HepG2 (cell line): ENCODE measurements around the gene INHBB. TPM values are rescaled to one million over a fixed set of nuclear protein-coding genes. Genes with fewer than 3 reads are reported as not detected.

Experiments
- AFF4 ChIP-seq: sonication (generic); formaldehyde crosslinking; IDR thresholded peaks from 2 replicates; pipeline ENCODE4 v1.4.0; 2020; ENCODE audit warnings: missing genetic modification reagents
- DPF2 ChIP-seq: sonication (generic); formaldehyde crosslinking; IDR thresholded peaks from 2 replicates; pipeline ENCODE4 v1.4.0; 2020; ENCODE audit warnings: mild to moderate bottlenecking, low read depth, missing genetic modification reagents, borderline replicate concordance
- ESRRA ChIP-seq: sonication (generic); formaldehyde crosslinking; IDR thresholded peaks from 2 replicates; pipeline ENCODE4 v1.5.1; 2020; ENCODE audit warnings: mild to moderate bottlenecking, low read depth, missing genetic modification reagents
- FOXP4 ChIP-seq: sonication (generic); formaldehyde crosslinking; IDR thresholded peaks from 2 replicates; pipeline ENCODE4 v1.4.0; 2020; ENCODE audit warnings: missing genetic modification reagents
- GATAD2A ChIP-seq: IDR thresholded peaks from 2 replicates; pipeline ENCODE4 v1.6.1; 2016
- IRF1 ChIP-seq: sonication (generic); formaldehyde crosslinking; IDR thresholded peaks from 2 replicates; pipeline ENCODE4 v1.4.0; 2020; ENCODE audit warnings: low read depth, mild to moderate bottlenecking, missing genetic modification reagents
- ISL2 ChIP-seq: sonication (generic); formaldehyde crosslinking; IDR thresholded peaks from 2 replicates; pipeline ENCODE4 v1.5.0; 2020; ENCODE audit warnings: missing genetic modification reagents
- LRRFIP1 ChIP-seq: sonication (generic); formaldehyde crosslinking; conservative IDR thresholded peaks from 2 replicates; pipeline ENCODE4 v1.4.0; 2020; ENCODE audit warnings: missing genetic modification reagents
- MAFF ChIP-seq: IDR thresholded peaks from 2 replicates; pipeline ENCODE4 v1.6.1; 2011; ENCODE audit warnings: low read depth, low read length, improper control_type of control experiment
- NPAS2 ChIP-seq: sonication (generic); formaldehyde crosslinking; IDR thresholded peaks from 2 replicates; pipeline ENCODE4 v1.8.0; 2022; ENCODE audit warnings: mild to moderate bottlenecking, missing genetic modification reagents, borderline replicate concordance
- RFX1 ChIP-seq: fragments of 450-650 bp; IDR thresholded peaks from 2 replicates; pipeline ENCODE4 v1.6.1; 2017
- SNAPC2 ChIP-seq: sonication (generic); formaldehyde crosslinking; IDR thresholded peaks from 2 replicates; pipeline ENCODE4 v1.8.1; 2022; ENCODE audit warnings: mild to moderate bottlenecking, missing genetic modification reagents
- ZNF503 ChIP-seq: sonication (generic); formaldehyde crosslinking; IDR thresholded peaks from 2 replicates; pipeline ENCODE4 v1.4.0; 2020; ENCODE audit warnings: missing genetic modification reagents
- ZNF550 ChIP-seq: sonication (generic); formaldehyde crosslinking; IDR thresholded peaks from 2 replicates; pipeline ENCODE4 v1.4.0; 2020; ENCODE audit warnings: mild to moderate bottlenecking, missing genetic modification reagents, borderline replicate concordance
- ZNF75D ChIP-seq: sonication (generic); formaldehyde crosslinking; IDR thresholded peaks from 2 replicates; pipeline ENCODE4 v1.8.1; 2023; ENCODE audit warnings: missing genetic modification reagents, mild to moderate bottlenecking, borderline replicate concordance
- polyA plus RNA-seq, 8 experiments: library from polyadenylated mRNA; depleted of rRNA in 3 of 8; stranded (reverse) in 7 of 8; unstranded in 1 of 8; fragments of >200 nt; fragmentation: Illumina TruSeq in 4 of 8; extraction: Trizol in 4 of 8; gene quantifications; 2 replicates each; pipeline versions ENCODE4 v1.2.1 to v1.2.3, GENCODE V29; 2011 to 2016; ENCODE audit warnings: low read depth in 4 of 8, missing spikeins in 1 of 8, mixed read lengths in 1 of 8; ENCODE audit not compliant: insufficient read depth in 1 of 8
- total RNA-seq, 5 experiments: library from RNA; depleted of rRNA; stranded (reverse); fragments of >200 nt; fragmentation: Illumina TruSeq; extraction: Trizol; gene quantifications; 2 replicates each; pipeline ENCODE4 v1.2.3, GENCODE V29; 2016; ENCODE audit warnings: low read depth in 1 of 5

Gene INHBB
- total and polyA plus RNA-seq, 2 of the 13 experiments (the other 11 are each of a cell fraction or from before 2014, with no cell fraction given) = 0.20 to 1.7 TPM

GRCh38 chr2:120312860-120313694 lies 32.9 kb upstream of the INHBB start (continued):
- TF ChIP-seq AFF4 (CRISPR knock-in tag) (no peak), RFX1 (no peak), ZNF503 (CRISPR knock-in tag) (no peak), ZNF75D (no peak), ISL2 (CRISPR knock-in tag) (no peak), IRF1 (no peak), ESRRA (CRISPR knock-in tag) (no peak), FOXP4 (CRISPR knock-in tag) (no peak), ZNF550 (CRISPR knock-in tag) (no peak), NPAS2 (CRISPR knock-in tag) (no peak), SNAPC2 (CRISPR knock-in tag) (no peak), LRRFIP1 (CRISPR knock-in tag) (no peak), DPF2 (CRISPR knock-in tag) (0 out of 2 replicates have a peak, but pooled peaks have one; percentile 12), MAFF (no peak), GATAD2A (peak; percentile 69)
